MM.1S (cell line): ENCODE results near the gene EMP1.

Experiments
- CTCF ChIP-seq: fragments of 300-600 bp; sonication (generic); IDR thresholded peaks from 2 replicates; pipeline ENCODE4 v1.5.1; 2016; ENCODE audit warnings: antibody characterized with exemption, low read length, mixed read lengths
- EZH2phosphoT487 ChIP-seq: fragments of 300-600 bp; sonication (generic); IDR thresholded peaks from 2 replicates; pipeline ENCODE4 v1.6.1; 2018; ENCODE audit warnings: antibody characterized with exemption, low read length

- TF ChIP-seq CTCF = no peak
- no peak for TF ChIP-seq EZH2phosphoT487
These were observed 1.7 kb downstream of the EMP1 start for GRCh38 chr12:13198241-13198640.
